Activated CD4-positive, alpha-beta T cell treated with anti-CD3 and anti-CD28 coated beads for 36 hours (primary cell): ENCODE data around the gene MAN1B1. TPM values are rescaled to one million over a fixed set of nuclear protein-coding genes. Genes with fewer than 3 reads are reported as not detected.
"Not testable (repeated sequence)": the region's sequence is repeated elsewhere in the genome, so short reads cannot be mapped to it uniquely, and the experiment has no call there.

Experiments used
- ATAC-seq: fragments of 200-7000 bp; cut with Tn5 transposase; one replicate; pipeline ENCODE4 v1.10.0; 2021; ENCODE audit warnings: mild to moderate bottlenecking, moderate library complexity
- CTCF ChIA-PET: fragments of 350-600 bp; sonication (Branson Sonifier 250); formaldehyde crosslinking; loops from one replicate; lab custom pipeline; 2021; ENCODE audit warnings: antibody characterized with exemption; lab: Charles Lee
- POLR2A ChIA-PET: fragments of 350-600 bp; sonication (Branson Sonifier 250); formaldehyde crosslinking; loops from one replicate; lab custom pipeline; 2021; ENCODE audit warnings: antibody characterized with exemption, inconsistent platforms; lab: Charles Lee
- DNase-seq: peaks from one replicate; pipeline ENCODE4 v3.0.0-alpha.2; 2020
- H3K27ac Mint-ChIP-seq: one replicate; pipeline ENCODE4 v1.8.0; 2021; ENCODE audit warnings: mixed read lengths
- H3K27me3 Mint-ChIP-seq: one replicate; pipeline ENCODE4 v1.8.0; 2021; ENCODE audit warnings: mixed read lengths
- H3K36me3 Mint-ChIP-seq: one replicate; pipeline ENCODE4 v1.8.0; 2021; ENCODE audit warnings: low read depth, mixed read lengths
- H3K4me1 Mint-ChIP-seq: one replicate; pipeline ENCODE4 v1.8.0; 2021; ENCODE audit warnings: mixed read lengths
- H3K4me3 Mint-ChIP-seq: one replicate; pipeline ENCODE4 v1.8.0; 2021; ENCODE audit warnings: mild to moderate bottlenecking, moderate library complexity, mixed read lengths
- H3K9me3 Mint-ChIP-seq: one replicate; pipeline ENCODE4 v1.8.0; 2021; ENCODE audit warnings: low read depth, mixed read lengths
- intact Hi-C, 2 experiments: fragments of 100-400 bp; cut with DNase I in 1 of 2; cut with micrococcal nuclease in 1 of 2; formaldehyde crosslinking; loops; one replicate each; pipeline versions ENCODE4 v1.14.2 to v1.15.1; 2022 to 2024; cut with DNase I, micrococcal nuclease
- total RNA-seq, 2 experiments: library from RNA; stranded (reverse); gene quantifications; one replicate each; pipeline ENCODE4 v1.2.3, GENCODE V29; 2021

MAN1B1 gene
- total RNA-seq, 2 experiments from 2014 or later = 21.6 to 26.7 TPM

DNA sequence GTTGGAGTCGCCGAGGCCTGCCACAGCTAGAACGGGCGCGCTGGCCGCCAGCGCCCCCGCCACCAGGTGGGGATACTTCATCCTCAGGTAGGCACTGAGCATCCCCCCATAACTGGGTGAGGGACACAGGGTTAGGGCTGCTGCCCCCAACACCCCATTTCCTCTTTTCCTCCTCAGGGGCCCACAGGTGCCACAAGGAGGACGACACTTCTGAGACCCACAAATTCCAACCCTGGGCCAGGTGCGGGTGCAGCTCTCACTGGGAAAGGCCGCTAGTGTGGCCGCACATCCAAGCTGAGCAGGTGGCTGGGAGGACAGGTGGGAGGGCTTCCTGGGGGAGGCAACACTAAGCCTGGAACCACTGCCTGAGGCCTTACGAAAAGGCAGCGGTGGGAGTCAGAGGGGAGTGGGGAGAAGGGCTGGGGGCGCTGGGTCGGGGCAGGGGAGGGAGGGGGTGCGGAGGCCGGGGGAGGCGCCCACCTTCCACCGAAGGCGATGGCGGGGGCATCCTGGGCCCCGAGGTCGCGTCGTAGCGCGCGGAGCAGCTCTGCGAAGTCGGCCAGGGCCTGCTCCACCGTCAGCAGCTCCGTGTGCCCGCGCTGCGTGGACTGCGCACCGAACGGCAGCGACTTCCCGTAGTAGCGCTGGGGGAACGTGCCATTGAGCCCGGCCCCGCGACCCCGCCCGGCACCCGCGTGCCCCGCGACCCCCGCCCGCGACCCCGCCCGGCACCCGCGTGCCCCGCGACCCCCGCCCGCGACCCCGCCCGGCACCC, 26.8 kb downstream of the MAN1B1 start:
- peak overlapping the region; percentile 51 for H3K27ac Mint-ChIP-seq
- peaks cover 17% of the 10 kb centered on the region for H3K36me3 Mint-ChIP-seq
- ATAC-seq = peak; percentile 28

DNA sequence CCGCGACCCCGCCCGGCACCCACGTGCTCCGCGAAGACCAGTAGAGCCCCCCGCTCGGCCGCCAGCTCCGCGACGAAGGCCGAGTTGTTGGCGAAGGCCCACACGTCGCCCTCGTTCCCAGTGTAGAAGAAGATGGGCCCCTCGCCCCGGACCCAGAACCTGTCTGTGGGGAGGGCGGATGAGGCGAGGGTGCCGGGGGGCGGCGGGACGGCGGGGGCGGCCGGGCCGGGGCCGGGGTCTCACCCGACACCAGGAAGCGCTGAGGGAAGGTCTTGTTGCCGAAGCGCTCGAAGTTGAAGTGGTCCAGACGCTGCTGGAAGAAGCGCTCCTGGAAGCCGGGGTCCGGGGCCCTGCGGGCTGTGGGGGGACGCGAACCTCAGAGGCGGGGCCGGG, 27.4 kb downstream of the MAN1B1 start:
- peak; percentile 39 for DNase-seq
- CTCF ChIA-PET = interaction anchor here (0.5 to 1.9 kb wide), 4 partner anchors 15 to 177 kb away, joined by 3 to 9 read pairs (median 4); no protein-coding TSS in a partner anchor
- H3K4me1 Mint-ChIP-seq = peaks cover 10% of the 10 kb centered on the region
- POLR2A ChIA-PET = interaction anchor here (1.0 kb wide), 2 partner anchors 18 to 126 kb away, joined by 3 to 4 read pairs; no protein-coding TSS in a partner anchor
- ATAC-seq = peak; percentile 9
- peak overlapping the region; percentile 72 for H3K4me3 Mint-ChIP-seq
- H3K9me3 Mint-ChIP-seq = no peaks in the 10 kb centered on the region
- H3K36me3 Mint-ChIP-seq = peaks cover 12% of the 10 kb centered on the region
- no peak overlapping the region for H3K27ac Mint-ChIP-seq
- no peaks in the 10 kb centered on the region for H3K27me3 Mint-ChIP-seq
- intact Hi-C loops = loop anchor here (1.0 to 2.0 kb wide), 7 partner anchors 15 to 109 kb away; partner anchors contain the start of genes ANAPC2 (in 1 of the 2), MAN1B1 (in 1 of the 2), NDOR1 (in 1 of the 2) and SSNA1 (in 1 of the 2)

More for the DNA sequence above, 26.8 kb downstream of the MAN1B1 start:
- POLR2A ChIA-PET = interaction anchor here (0.5 to 1.0 kb wide), 3 partner anchors 18 to 127 kb away, joined by 3 to 4 read pairs (median 3); partner anchors contain the start of gene PAXX
- Mint-ChIP-seq H3K4me1 (peaks cover 5% of the 10 kb centered on the region), H3K9me3 (no peaks in the 10 kb centered on the region), H3K4me3 (peak overlapping the region; percentile 72), H3K27me3 (no peaks in the 10 kb centered on the region)
- CTCF ChIA-PET = interaction anchor here (0.5 to 1.6 kb wide), 4 partner anchors 16 to 177 kb away, joined by 3 to 4 read pairs (median 3); partner anchors contain the start of gene UAP1L1
- peak; percentile 62 for DNase-seq
- intact Hi-C loops = loop anchor here (1.0 to 2.0 kb wide), 7 partner anchors 16 to 110 kb away; partner anchors contain the start of genes ANAPC2 (in 1 of the 2), MAN1B1 (in 1 of the 2), NDOR1 (in 1 of the 2) and SSNA1 (in 1 of the 2)

- Mint-ChIP-seq H3K36me3 (peaks cover 12% of the 10 kb centered on the region), H3K27ac (peak within 1 kb of the TSS; percentile 51), H3K4me3 (peak within 1 kb of the TSS; percentile 72), H3K9me3 (no peaks in the 10 kb centered on the region), H3K27me3 (no peaks in the 10 kb centered on the region), H3K4me1 (peaks cover 13% of the 10 kb centered on the region)
- CTCF ChIA-PET = interaction anchor here (0.6 to 1.9 kb wide), 4 partner anchors 10 to 86 kb away, joined by 3 to 9 read pairs (median 5); no protein-coding TSS in a partner anchor
- DNase-seq = peak; percentile 89
- peak; percentile 90 for ATAC-seq
- intact Hi-C loops = loop anchor here (1.0 to 2.0 kb wide), 7 partner anchors 14 to 108 kb away; partner anchors contain the start of genes ANAPC2 (in 1 of the 2), MAN1B1 (in 1 of the 2), NDOR1 (in 1 of the 2) and SSNA1 (in 1 of the 2)
- POLR2A ChIA-PET = no interaction called here
Observed at GRCh38 chr9:137114613-137115393, 28.0 kb downstream of the MAN1B1 start, which contains the start of gene DPP7. Gene DPP7 (minus strand): TSS chr9:137114733. CDS start chr9:137114713, 20 bp downstream.

DNA sequence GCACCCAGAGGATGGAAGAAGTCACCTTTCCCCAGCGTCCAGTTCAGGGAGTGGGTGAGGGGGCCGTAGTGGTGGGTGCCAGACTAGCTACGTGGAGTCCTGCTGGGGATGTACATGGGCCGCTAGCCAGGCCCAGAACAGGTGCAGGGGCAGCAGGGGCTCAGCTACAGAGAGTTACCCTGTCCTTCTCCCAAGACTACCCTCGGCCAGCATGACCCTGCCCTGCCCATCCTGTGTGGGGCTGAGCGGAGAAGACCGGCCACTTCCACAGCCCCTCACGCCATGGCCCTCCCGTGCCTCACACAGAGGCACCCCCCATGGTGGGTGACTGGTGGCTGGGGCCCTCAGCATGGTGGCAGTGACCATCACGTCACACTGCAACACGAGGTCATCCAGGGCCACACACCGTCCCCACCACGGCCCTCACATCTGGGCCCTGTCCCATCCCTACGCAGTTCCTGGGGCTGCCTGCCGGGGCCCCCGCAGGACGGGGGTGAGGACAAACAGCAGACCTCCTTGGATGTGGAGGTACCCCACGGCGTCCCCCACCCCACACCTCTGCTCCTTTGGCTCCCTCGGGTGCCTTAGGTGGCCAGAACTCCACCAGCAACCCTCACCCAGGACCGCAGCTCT, 28.7 kb downstream of the MAN1B1 start:
- peaks cover 13% of the 10 kb centered on the region for H3K4me1 Mint-ChIP-seq
- intact Hi-C loops = loop anchor here (2.0 kb wide), 2 partner anchors 21 to 73 kb away; partner anchors contain the start of genes ANAPC2 (in 1 of the 2) and SSNA1 (in 1 of the 2)

DNA sequence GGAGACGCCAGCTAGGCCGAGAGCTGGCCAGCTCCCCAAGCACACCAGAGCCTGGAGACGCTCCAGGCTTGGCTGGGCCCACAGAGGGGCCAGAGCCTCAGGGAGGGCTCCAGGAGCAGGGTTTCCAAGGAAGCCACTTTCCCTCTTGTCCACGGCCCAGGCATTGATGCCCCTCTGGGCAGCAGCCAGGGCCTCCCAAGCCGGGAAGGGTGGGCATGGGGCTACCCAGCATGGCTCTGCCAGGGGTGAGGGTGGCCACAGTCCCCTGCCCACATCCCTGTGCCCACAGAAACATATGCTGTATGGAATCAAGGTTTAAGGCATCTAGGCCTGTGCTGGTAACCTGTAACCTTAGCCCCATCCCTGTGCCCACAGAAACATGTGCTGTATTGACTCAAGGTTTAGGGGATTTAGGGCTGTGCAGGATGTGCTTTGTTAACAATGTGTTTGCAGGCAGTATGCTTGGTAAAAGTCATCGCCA, 29.3 kb downstream of the MAN1B1 start:
- no peak for ATAC-seq
- Mint-ChIP-seq H3K36me3 (peaks cover 9% of the 10 kb centered on the region), H3K27ac (no peak overlapping the region), H3K4me3 (no peak overlapping the region), H3K4me1 (peaks cover 13% of the 10 kb centered on the region), H3K9me3 (no peaks in the 10 kb centered on the region), H3K27me3 (no peaks in the 10 kb centered on the region)
- ChIA-PET POLR2A (no interaction called here), CTCF (interaction anchor here (1.3 to 1.9 kb wide), 2 partner anchors 14 to 20 kb away, joined by 5 to 9 read pairs; no protein-coding TSS in a partner anchor)
- no peak for DNase-seq
- intact Hi-C loops = no loop called here

More for the DNA sequence above, 28.7 kb downstream of the MAN1B1 start:
- no peaks in the 10 kb centered on the region for H3K9me3 Mint-ChIP-seq
- ATAC-seq (no peak), DNase-seq (no peak)
- CTCF ChIA-PET = interaction anchor here (0.6 to 1.9 kb wide), 4 partner anchors 11 to 86 kb away, joined by 3 to 9 read pairs (median 5); no protein-coding TSS in a partner anchor
- POLR2A ChIA-PET = no interaction called here
- H3K36me3 Mint-ChIP-seq = peaks cover 12% of the 10 kb centered on the region
- H3K27me3 Mint-ChIP-seq = no peaks in the 10 kb centered on the region
- H3K27ac Mint-ChIP-seq = no peak overlapping the region
- H3K4me3 Mint-ChIP-seq = peak overlapping the region; percentile 48

DNA sequence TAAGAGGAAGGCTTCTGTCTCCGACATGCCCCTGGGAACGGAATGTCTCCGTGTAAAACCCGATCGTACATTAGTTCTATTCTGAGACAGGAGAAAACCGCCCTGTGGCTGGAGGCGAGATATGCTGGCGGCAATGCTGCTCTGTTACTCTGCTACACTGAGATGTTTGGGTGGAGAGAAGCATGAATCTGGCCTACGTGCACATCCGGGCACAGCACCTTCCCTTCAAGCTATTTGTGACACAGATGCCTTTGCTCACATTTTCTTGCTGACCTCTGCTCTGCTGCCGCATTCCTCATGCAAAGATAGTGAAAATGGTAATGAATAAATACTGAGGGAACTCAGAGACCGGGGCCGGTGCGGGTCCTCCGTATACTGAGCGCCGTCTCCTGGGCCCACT, 29.9 kb downstream of the MAN1B1 start:
- H3K9me3 Mint-ChIP-seq = no peaks in the 10 kb centered on the region
- H3K27ac Mint-ChIP-seq = no peak overlapping the region
- H3K4me3 Mint-ChIP-seq = no peak overlapping the region

DNA sequence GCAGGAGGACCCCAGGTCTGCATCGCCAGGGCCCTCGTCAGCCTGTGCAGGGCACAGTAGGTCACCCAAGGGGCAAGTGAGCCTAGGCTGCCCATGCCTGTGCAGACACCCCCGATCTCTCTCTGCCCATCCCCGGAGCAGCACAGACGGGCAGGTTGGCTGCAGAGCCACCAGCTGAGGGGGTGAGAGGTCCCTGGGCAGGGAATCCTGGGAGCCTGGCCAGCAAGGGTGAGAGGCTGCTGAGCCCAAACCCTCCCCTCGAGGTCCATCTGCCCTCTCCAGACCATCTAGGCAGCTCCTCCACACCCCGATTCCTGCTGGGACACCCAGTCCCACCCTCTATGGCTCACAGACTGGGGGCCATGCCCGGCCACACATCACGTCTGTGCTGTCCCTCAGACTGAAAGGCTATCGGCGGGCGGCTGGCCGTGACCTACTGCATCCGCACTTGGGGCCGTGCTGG, 30.5 kb downstream of the MAN1B1 start:
- DNase-seq (no peak), ATAC-seq (no peak)
- Mint-ChIP-seq H3K9me3 (no peaks in the 10 kb centered on the region), H3K4me1 (peaks cover 17% of the 10 kb centered on the region), H3K27ac (no peak overlapping the region), H3K27me3 (no peaks in the 10 kb centered on the region), H3K4me3 (no peak overlapping the region), H3K36me3 (peaks cover 8% of the 10 kb centered on the region)
- intact Hi-C loops = no loop called here
- CTCF ChIA-PET = interaction anchor here (0.7 to 1.5 kb wide), 3 partner anchors 83 to 291 kb away, joined by 3 to 7 read pairs (median 3); no protein-coding TSS in a partner anchor
- POLR2A ChIA-PET = no interaction called here

More for the DNA sequence above, 29.9 kb downstream of the MAN1B1 start:
- Mint-ChIP-seq H3K27me3 (no peaks in the 10 kb centered on the region), H3K36me3 (peaks cover 8% of the 10 kb centered on the region), H3K4me1 (peaks cover 13% of the 10 kb centered on the region)
- ATAC-seq (no peak), DNase-seq (no peak)
- ChIA-PET POLR2A (no interaction called here), CTCF (no interaction called here)
- intact Hi-C loops = no loop called here

GRCh38 chr9:137118092-137118603, 31.4 kb downstream of the MAN1B1 start:
- POLR2A ChIA-PET = interaction anchor here (0.7 to 0.8 kb wide), 2 partner anchors 83 to 97 kb away, joined by 3 to 5 read pairs; no protein-coding TSS in a partner anchor
- H3K27me3 Mint-ChIP-seq, H3K27ac Mint-ChIP-seq, H3K36me3 Mint-ChIP-seq, ATAC-seq, H3K4me3 Mint-ChIP-seq, DNase-seq, H3K9me3 Mint-ChIP-seq: not testable (repeated sequence)
- CTCF ChIA-PET = interaction anchor here (0.6 to 1.5 kb wide), 9 partner anchors 11 to 291 kb away, joined by 3 to 7 read pairs (median 3); partner anchors contain the start of genes CYSRT1 and SSNA1
- intact Hi-C loops = loop anchor here (1.0 kb wide), 2 partner anchors 105 to 109 kb away; partner anchors contain the start of gene RNF224 (in 2 of the 2)
- peaks cover 18% of the 10 kb centered on the region for H3K4me1 Mint-ChIP-seq

- H3K9me3 Mint-ChIP-seq, POLR2A ChIA-PET, H3K36me3 Mint-ChIP-seq, intact Hi-C loops, H3K27ac Mint-ChIP-seq, H3K27me3 Mint-ChIP-seq, DNase-seq, H3K4me3 Mint-ChIP-seq: not testable (repeated sequence)
- CTCF ChIA-PET = interaction anchor here (0.8 to 1.2 kb wide), 5 partner anchors 26 to 115 kb away, joined by 3 to 5 read pairs (median 4); partner anchors contain the start of gene SSNA1
- ATAC-seq = peak; percentile 33
- peaks cover 25% of the 10 kb centered on the region for H3K4me1 Mint-ChIP-seq
Observed at GRCh38 chr9:137121927-137122795, 35.4 kb downstream of the MAN1B1 start.
